B cell (primary cell): ENCODE results near the gene INHBB.

Source experiments
- CTCF ChIP-seq: fragments of 200-600 bp; IDR thresholded peaks from one replicate; pipeline ENCODE4 v1.8.0; 2022; ENCODE audit warnings: antibody characterized with exemption, mild to moderate bottlenecking
- EZH2 ChIP-seq: IDR thresholded peaks from 2 replicates; pipeline ENCODE4 v1.6.1; 2012; ENCODE audit warnings: borderline replicate concordance, low read depth, mild to moderate bottlenecking, moderate library complexity, low read length; ENCODE audit not compliant: insufficient read depth, poor library complexity, severe bottlenecking

DNA sequence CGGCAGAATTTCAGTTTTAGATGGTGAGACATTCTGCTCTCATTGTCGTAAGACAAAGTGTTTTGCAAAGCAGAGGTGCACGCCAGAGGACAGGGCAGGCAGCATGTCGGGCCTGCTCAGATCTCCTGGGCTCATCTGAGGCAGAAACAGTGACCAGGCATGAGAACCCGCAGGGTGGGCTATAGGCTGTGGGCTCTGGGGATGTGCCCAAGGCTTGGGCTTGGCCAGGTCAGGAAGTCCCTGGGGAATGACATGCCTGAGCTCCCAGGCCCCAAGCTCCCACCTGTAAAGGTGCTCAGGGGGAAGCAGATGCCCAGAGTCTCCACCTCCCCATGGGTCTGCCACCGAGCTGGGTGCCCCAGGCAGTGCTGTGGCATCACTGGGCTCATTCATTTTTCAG lies 35.3 kb downstream of the INHBB start:
- no peak for TF ChIP-seq CTCF
- no peak for TF ChIP-seq EZH2
